ENCODE measurements around the gene DEAF1.

Gene DEAF1

DNA sequence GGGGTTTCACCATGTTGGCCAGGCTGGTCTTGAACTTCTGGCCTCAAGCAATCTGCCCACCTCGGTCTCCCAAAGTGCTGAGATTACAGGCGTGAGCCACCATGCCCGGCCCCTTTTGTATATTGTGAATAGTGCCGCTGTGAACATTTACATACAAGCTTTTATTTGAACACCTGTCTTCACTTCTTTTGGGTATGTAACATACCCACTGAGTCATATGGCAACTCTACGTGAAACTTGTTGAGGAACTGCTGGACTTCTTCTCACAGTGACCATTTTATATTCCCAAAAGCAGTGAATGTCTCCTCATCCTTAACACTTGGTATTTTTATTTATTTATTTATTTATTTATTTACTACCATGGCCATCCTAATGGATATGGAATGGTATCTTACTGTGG, 64.2 kb downstream of the DEAF1 start:
- Histone ChIP-seq H3K79me2 (no peaks in the 10 kb centered on the region), H3K4me2 (ENCODE audit: low read length) (no peak overlapping the region), H3K27me3 (ENCODE audit: control insufficient read depth, insufficient read depth, low read length) (no peaks in the 10 kb centered on the region), H3K4me1 (no peaks in the 10 kb centered on the region), H3K4me3 (ENCODE audit: low read depth, low read length) (no peak overlapping the region), H2AFZ (no peak overlapping the region), H3K9ac (no peak overlapping the region), H3K27ac (no peak overlapping the region), H3K36me3 (ENCODE audit: control insufficient read depth, insufficient read depth, low read length) (no peaks in the 10 kb centered on the region), H3K9me3 (ENCODE audit: control insufficient read depth, low read length) (no peaks in the 10 kb centered on the region)
- TF ChIP-seq, protein P1, sequence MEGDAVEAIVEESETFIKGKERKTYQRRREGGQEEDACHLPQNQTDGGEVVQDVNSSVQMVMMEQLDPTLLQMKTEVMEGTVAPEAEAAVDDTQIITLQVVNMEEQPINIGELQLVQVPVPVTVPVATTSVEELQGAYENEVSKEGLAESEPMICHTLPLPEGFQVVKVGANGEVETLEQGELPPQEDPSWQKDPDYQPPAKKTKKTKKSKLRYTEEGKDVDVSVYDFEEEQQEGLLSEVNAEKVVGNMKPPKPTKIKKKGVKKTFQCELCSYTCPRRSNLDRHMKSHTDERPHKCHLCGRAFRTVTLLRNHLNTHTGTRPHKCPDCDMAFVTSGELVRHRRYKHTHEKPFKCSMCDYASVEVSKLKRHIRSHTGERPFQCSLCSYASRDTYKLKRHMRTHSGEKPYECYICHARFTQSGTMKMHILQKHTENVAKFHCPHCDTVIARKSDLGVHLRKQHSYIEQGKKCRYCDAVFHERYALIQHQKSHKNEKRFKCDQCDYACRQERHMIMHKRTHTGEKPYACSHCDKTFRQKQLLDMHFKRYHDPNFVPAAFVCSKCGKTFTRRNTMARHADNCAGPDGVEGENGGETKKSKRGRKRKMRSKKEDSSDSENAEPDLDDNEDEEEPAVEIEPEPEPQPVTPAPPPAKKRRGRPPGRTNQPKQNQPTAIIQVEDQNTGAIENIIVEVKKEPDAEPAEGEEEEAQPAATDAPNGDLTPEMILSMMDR (IDR thresholded peaks at IDR 0.05): no peak

DNA sequence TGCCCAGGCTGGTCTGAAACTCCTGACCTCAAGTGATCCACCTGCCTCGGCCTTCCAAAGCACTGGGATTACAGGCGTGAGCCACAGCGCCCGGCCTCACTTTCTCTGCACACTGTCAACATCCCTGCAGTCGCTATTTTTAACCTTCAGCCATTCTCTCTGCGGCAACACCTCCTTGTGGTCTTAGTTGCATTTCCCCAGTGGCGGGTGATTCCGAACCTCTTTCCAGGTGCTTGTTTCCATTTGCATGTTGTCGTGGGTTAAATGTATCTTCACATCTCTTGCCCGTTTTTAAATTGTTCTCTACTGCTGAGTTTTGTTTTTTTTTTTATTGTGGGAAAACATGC, 65.8 kb downstream of the DEAF1 start:
- no peaks in the 10 kb centered on the region for H3K79me2 ChIP-seq
- H3K27ac ChIP-seq: no peak overlapping the region
- no peak overlapping the region for H3K4me2 ChIP-seq (ENCODE audit: low read length)
- no peaks in the 10 kb centered on the region for H3K9me3 ChIP-seq (ENCODE audit: control insufficient read depth, low read length)
- H3K4me3 ChIP-seq (ENCODE audit: low read depth, low read length): no peak overlapping the region
- no peak overlapping the region for H2AFZ ChIP-seq
- no peaks in the 10 kb centered on the region for H3K4me1 ChIP-seq
- no peaks in the 10 kb centered on the region for H3K36me3 ChIP-seq (ENCODE audit: control insufficient read depth, insufficient read depth, low read length)
- no peak overlapping the region for H3K9ac ChIP-seq
- H3K27me3 ChIP-seq (ENCODE audit: control insufficient read depth, insufficient read depth, low read length): no peaks in the 10 kb centered on the region
- TF ChIP-seq, protein P1 (IDR thresholded peaks at IDR 0.05): no peak

DNA sequence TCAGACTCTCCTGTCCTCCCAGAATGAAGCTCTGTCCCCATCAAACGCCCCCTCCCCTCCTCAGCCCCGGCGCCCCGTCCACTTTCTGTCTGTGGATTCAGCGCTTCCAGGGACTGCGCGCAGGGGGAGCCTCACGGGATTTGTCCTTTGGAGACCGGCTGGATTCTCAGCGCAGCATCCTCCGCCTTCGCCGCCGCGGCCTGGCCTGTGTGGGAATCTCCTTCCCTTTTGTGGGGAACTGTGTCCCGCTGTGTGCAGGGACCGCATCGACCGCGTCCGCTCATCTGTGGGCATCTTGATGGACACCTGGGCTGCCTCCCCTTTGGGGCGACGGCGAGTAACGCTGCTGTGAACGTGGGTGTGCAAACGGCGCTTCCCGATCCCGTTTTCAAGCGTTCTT, 67.0 kb downstream of the DEAF1 start:
- Histone ChIP-seq H3K4me1 (no peaks in the 10 kb centered on the region), H3K79me2 (no peaks in the 10 kb centered on the region), H3K4me2 (ENCODE audit: low read length) (no peak overlapping the region), H3K4me3 (ENCODE audit: low read depth, low read length) (no peak overlapping the region), H3K36me3 (ENCODE audit: control insufficient read depth, insufficient read depth, low read length) (no peaks in the 10 kb centered on the region), H3K27ac (no peak overlapping the region), H2AFZ (no peak overlapping the region), H3K9me3 (ENCODE audit: control insufficient read depth, low read length) (no peaks in the 10 kb centered on the region), H3K9ac (no peak overlapping the region), H3K27me3 (ENCODE audit: control insufficient read depth, insufficient read depth, low read length) (no peaks in the 10 kb centered on the region)
- TF ChIP-seq, protein P1 (IDR thresholded peaks at IDR 0.05): no peak

DNA sequence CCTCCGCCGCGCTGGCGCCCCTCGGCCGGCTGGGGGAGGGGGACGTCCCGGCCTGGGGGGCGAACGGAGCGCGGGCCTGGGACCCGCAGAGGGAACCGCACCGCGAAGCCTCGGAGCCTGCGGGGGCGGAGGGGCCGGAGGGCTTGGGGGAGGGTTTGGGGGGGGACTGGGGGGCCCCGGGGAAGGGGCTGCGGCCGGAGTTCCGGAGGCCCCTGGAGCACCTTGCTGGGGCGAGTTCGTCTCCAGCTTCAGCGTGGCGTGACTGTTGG, 67.8 kb downstream of the DEAF1 start:
- Histone ChIP-seq H3K36me3 (ENCODE audit: control insufficient read depth, insufficient read depth, low read length) (no peaks in the 10 kb centered on the region), H3K9me3 (ENCODE audit: control insufficient read depth, low read length) (no peaks in the 10 kb centered on the region), H3K4me1 (no peaks in the 10 kb centered on the region), H3K4me3 (ENCODE audit: low read depth, low read length) (no peak overlapping the region), H3K9ac (no peak overlapping the region), H3K4me2 (ENCODE audit: low read length) (no peak overlapping the region), H3K79me2 (no peaks in the 10 kb centered on the region), H3K27me3 (ENCODE audit: control insufficient read depth, insufficient read depth, low read length) (no peaks in the 10 kb centered on the region), H2AFZ (no peak overlapping the region), H3K27ac (no peak overlapping the region)
- TF ChIP-seq, protein P1 (IDR thresholded peaks at IDR 0.05): no peak

DNA sequence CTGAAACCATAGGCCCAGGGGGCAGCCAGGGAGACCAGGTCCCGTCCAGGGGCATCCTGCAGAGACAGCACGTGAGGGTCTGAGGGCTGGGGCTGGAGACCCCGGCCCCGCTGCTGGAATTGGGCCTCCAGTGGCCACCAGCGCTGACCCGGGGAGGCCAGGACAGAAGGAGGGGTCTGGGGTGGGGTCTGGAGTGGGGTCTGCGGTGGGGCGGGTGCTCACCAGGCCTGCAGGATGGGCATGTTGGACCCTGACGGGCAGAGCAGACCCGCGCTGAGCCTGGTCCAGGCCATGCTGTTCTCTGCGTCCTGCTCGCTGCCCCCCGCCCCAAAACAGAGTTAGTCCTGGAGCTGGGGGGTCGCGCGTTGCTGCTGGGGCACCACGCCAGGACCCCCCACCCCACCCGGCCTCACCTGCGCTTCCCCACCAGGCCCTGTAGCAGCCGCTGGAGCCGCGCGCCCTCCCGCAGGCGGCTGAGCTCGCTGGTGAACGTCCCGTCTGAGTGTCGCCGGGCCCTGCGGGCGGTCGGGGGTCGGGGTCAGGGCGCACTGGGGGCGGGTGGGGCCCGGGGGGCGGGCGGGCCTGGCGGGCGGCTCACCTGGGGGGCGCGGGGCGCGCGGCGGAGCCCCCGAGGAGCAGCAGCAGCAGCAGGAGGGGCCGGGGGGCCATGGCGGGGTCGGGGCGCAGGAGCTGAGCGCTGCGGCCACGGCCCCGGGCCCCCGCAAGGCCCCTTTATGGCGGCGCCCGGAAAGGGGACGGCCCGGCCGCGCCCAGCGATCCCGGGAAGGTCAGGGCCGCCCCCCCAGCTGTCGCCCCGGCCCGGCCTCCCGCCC, 68.3 kb downstream of the DEAF1 start, which contains the start of gene SCT:
Gene SCT, minus strand, starts transcription at position 707 of the 833 bp plus-strand sequence. Its CDS starts 38 bp downstream, at position 669.
- no peak within 1 kb of the TSS for H3K9ac ChIP-seq
- H3K9me3 ChIP-seq (ENCODE audit: control insufficient read depth, low read length): no peaks in the 10 kb centered on the region
- H3K4me3 ChIP-seq (ENCODE audit: low read depth, low read length): no peak within 1 kb of the TSS
- no peaks in the 10 kb centered on the region for H3K79me2 ChIP-seq
- no peak within 1 kb of the TSS for H2AFZ ChIP-seq
- H3K4me2 ChIP-seq (ENCODE audit: low read length): no peak within 1 kb of the TSS
- TF ChIP-seq, protein P1 (IDR thresholded peaks at IDR 0.05): no peak
- no peaks in the 10 kb centered on the region for H3K4me1 ChIP-seq
- no peaks in the 10 kb centered on the region for H3K27me3 ChIP-seq (ENCODE audit: control insufficient read depth, insufficient read depth, low read length)
- H3K27ac ChIP-seq: no peak within 1 kb of the TSS
- no peaks in the 10 kb centered on the region for H3K36me3 ChIP-seq (ENCODE audit: control insufficient read depth, insufficient read depth, low read length)

All from parathyroid adenoma (tissue), 2 donors.